MG63 (cell line): ENCODE measurements around the gene PDE8B. TPM values are rescaled to one million over a fixed set of nuclear protein-coding genes. Genes with fewer than 3 reads are reported as not detected.

Source experiments
- DNase-seq: peaks from one replicate; pipeline ENCODE4 v3.0.0-alpha.2; 2020
- H3K27me3 ChIP-seq: fragments of 250-450 bp; sonication (Bioruptor Pico); 2 replicates; pipeline ENCODE4 v1.5.1; 2020; ENCODE audit warnings: mild to moderate bottlenecking, moderate library complexity
- H3K36me3 ChIP-seq: fragments of 250-450 bp; sonication (Bioruptor Pico); 2 replicates; pipeline ENCODE4 v1.5.1; 2020; ENCODE audit warnings: mild to moderate bottlenecking, moderate library complexity
- H3K4me3 ChIP-seq: fragments of 250-450 bp; sonication (Bioruptor Pico); 2 replicates; pipeline ENCODE4 v1.5.1; 2020; ENCODE audit warnings: mild to moderate bottlenecking, moderate library complexity
- H3K9me3 ChIP-seq: fragments of 250-450 bp; sonication (Bioruptor Pico); 2 replicates; pipeline ENCODE4 v1.5.1; 2020; ENCODE audit warnings: mild to moderate bottlenecking, moderate library complexity
- total RNA-seq: library from RNA; depleted of rRNA; stranded (reverse); fragments of >200 nt; shearing (Covaris generic); gene quantifications from 2 replicates; pipeline ENCODE4 v1.2.3, GENCODE V29; 2014; ENCODE audit warnings: low replicate concordance

The PDE8B gene
- total RNA-seq, 1 experiment from 2014 or later = 0.26 TPM

DNA sequence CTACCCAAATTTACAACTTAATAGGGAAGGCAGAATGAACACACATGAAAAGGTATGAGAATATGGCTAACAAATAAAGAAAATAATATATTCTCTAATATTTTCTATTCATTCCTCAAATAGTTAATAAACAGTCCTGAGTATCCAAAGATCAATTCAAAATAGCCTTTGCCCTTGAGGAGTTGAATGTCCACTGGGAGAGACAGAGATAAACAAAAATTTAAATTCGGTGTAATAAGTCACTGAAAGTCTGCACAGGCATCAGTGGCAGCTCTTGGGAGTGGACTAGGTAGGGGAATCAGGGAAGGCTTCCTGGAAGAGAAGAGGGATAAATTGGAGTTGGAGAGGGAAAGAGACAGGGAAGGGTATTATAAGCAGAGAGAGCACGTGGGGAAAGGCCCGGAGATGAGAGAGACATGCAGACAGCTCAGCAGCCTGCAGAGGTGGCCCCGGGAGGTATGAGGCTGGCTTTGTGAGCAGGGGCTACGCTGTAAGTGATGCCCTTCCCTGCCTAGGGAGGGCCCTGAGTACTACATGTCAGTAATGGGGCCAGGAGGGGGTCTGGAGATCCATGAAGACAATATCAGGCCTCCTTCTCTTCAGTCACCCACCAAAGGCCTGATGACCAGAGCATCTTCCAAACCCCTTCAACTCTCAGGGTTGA is 137.1 kb downstream of the PDE8B start:
- no peak overlapping the region for H3K4me3 ChIP-seq
- H3K9me3 ChIP-seq = no peaks in the 10 kb centered on the region
- DNase-seq = no peak
- H3K36me3 ChIP-seq = no peaks in the 10 kb centered on the region
- no peaks in the 10 kb centered on the region for H3K27me3 ChIP-seq

DNA sequence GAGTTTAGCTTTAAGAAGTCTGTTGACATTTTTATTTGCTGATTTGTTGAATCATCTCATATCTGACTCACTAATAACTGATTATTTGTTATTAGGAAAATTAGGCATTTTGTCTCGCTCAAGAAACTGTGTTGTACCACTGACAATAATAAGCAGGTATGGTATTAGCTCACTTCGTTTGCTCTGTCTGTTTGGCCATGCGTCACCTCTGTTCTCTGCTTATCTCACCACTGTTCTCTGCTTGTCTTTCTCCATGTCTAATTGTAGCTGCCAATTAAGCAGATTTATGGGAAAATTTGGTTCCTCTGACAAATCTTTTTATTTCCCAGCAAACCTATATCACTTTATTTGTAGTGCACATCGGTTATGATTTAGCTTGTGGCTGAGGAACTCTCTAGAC is 142.8 kb downstream of the PDE8B start:
- H3K9me3 ChIP-seq = no peaks in the 10 kb centered on the region
- H3K36me3 ChIP-seq = no peaks in the 10 kb centered on the region
- no peak overlapping the region for H3K4me3 ChIP-seq
- DNase-seq = no peak
- H3K27me3 ChIP-seq = no peaks in the 10 kb centered on the region

DNA sequence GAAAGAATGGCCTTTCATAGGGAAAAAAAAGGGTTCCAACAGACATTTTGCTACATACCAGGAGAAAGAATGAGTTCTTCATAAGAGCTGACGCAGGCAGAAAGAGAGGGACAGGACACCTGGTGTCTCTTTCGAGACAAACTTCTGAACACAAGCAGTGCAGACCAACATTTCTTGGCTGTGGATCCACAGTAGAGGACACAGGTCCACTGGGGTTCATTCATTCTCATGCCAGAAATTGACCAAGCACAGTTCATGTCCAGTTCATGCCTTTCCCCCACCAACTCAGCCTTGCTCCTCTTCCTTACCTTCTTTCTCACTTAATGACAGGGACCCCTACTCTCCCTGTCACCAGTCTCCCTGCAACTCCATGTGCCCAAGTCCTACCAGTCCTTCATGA is 144.0 kb downstream of the PDE8B start:
- DNase-seq = no peak

DNA sequence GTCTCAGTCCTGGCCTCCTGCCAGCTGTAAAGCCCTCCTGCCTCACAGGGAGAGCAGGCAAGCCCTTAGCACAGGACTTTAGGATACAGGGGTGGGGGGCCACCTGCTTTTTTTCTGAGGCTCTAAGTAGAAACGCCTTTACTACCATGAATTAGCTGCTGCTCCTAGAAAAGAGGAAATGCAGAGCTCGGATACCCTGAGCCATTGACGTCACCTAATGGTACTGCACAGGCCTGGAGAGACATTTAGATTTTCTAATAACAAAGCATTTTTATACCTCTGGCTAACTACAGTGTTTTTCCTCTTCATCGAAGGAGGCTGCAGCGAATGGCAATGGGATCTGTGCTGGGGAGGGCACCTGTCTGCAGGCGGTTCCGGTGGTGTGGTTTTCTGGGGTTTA is 144.6 kb downstream of the PDE8B start:
- no peaks in the 10 kb centered on the region for H3K9me3 ChIP-seq
- no peaks in the 10 kb centered on the region for H3K27me3 ChIP-seq
- no peak for DNase-seq
- H3K4me3 ChIP-seq = no peak overlapping the region
- H3K36me3 ChIP-seq = no peaks in the 10 kb centered on the region

More for the DNA sequence above, 144.0 kb downstream of the PDE8B start:
- Histone ChIP-seq H3K9me3 (no peaks in the 10 kb centered on the region), H3K36me3 (no peaks in the 10 kb centered on the region), H3K4me3 (no peak overlapping the region), H3K27me3 (no peaks in the 10 kb centered on the region)

DNA sequence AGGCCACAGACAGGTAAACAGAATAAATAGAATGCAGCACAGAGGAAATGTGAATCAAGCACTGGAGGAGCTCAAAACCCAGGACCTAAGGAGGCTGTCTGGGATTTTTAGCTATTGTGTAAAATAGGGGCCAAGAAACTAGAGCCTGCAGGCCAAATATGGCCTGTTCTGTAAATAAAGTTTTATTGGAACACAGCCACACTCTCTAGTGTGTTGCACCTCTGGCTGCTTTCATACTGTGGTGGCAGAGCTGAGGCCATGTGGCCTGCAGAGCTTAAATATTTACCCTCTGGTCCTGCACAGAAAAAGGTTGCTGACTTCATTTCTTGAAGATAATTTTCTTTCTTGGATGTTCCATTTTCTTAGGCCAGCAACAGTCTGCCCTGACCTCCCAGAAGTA is 145.3 kb downstream of the PDE8B start:
- DNase-seq = no peak
- Histone ChIP-seq H3K9me3 (no peaks in the 10 kb centered on the region), H3K36me3 (no peaks in the 10 kb centered on the region)

DNA sequence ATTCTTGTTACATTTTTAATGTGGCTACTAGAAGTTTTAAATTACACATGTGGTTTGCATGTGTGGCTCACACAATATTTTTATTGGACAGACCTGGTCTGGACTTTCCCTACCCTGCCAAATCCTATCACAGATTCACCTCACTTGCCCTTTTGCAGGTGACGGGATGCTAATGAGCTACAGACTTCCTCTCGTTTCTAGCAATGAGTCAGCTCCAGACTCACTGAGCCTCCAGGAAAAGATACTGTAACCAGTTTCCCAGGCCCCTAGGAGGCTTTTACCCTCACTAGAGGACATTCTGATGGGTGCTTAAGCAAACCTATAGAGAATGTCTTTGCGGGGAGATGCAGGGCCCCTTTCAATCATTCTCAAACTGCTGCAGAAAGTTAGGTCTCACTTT is 146.3 kb downstream of the PDE8B start:
- Histone ChIP-seq H3K36me3 (no peaks in the 10 kb centered on the region), H3K4me3 (no peak overlapping the region), H3K27me3 (no peaks in the 10 kb centered on the region), H3K9me3 (no peaks in the 10 kb centered on the region)
- no peak for DNase-seq

More for the DNA sequence above, 145.3 kb downstream of the PDE8B start:
- Histone ChIP-seq H3K27me3 (no peaks in the 10 kb centered on the region), H3K4me3 (no peak overlapping the region)

DNA sequence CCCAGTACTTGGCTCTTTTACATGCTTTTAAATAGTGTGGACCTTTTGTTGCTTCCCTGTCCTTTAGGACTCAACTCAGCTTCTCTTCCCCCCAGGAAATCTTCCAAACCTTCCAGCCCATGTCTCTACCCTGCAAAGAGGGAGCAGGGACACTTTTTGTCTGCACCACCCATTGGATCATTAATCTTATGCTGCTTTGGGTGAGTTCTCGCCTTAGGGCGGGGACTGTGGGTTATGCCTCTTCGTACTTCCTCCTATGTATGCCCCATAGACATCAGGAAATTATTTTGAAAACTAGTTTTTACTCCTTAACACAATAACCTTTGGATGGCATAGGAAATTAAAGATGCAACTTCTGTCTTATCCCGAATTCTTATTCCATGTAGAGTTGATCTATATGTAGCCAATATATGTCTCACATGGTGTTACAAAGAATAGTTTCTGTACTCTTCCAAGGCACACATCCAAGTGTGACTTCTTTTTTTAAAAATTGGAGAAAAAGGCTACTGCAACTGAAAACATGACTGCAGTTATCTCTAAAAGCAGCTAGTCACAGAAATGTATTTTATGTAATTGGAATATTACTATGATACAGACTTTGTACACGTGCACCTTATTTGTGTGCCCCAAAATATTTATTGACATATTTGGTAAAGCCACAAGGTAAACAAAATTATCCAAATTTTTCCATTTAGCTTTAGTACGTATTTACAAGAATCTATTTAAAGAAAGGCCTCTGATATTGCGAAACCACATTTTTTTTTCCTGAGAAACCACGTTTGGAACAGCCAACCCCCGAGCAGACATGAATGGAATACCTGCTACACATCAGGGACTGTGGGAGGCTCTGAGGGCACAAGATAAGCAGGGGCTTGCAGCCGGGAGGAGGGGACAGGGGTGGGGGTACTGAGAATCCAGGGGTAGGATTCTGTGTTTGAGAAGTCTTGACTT is 148.1 kb downstream of the PDE8B start:
- no peak for DNase-seq
- Histone ChIP-seq H3K9me3 (no peaks in the 10 kb centered on the region), H3K27me3 (no peaks in the 10 kb centered on the region), H3K4me3 (no peak overlapping the region), H3K36me3 (no peaks in the 10 kb centered on the region)

DNA sequence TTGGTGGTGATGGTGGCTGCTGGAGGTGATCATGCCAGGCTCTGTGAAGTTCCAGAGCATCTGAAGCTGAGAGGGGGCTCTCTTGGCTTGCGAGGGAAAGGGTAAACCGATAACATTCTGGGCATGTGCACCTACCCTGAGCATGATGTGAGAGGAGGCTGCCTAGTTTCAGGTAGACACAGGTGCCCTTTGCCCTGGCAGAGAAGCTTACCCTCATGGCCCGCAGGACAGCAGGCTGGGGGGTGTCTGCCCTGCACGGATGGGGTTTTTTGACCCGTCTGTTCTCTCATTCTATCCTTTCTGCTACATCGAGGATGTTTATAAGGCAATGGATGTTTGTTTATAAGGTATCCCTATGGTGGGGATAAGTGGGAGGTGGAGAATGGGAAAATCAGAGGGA is 148.8 kb downstream of the PDE8B start:
- no peak for DNase-seq
- Histone ChIP-seq H3K27me3 (no peaks in the 10 kb centered on the region), H3K4me3 (no peak overlapping the region), H3K36me3 (no peaks in the 10 kb centered on the region), H3K9me3 (no peaks in the 10 kb centered on the region)

DNA sequence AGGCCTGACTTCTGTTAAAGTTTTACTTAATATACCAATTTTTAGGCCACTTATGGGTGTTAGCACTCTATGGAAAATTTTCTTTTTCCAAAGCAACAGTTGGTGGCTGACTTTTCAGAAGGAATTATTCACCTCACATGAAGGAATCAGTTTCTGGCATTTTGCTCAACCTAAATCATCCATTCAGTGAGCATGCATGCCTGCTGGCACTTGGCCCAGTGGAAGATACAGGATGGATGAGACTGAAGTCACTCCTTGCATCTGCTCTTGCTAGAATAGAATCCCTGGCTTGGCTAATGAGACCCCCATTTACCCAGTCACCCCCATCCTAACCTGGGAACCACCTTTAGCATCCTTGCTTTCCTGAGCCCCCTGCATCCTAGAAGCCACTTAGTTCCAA is 149.9 kb downstream of the PDE8B start:
- Histone ChIP-seq H3K36me3 (no peaks in the 10 kb centered on the region), H3K9me3 (no peaks in the 10 kb centered on the region), H3K27me3 (no peaks in the 10 kb centered on the region), H3K4me3 (no peak overlapping the region)
- DNase-seq = peak; percentile 14

DNA sequence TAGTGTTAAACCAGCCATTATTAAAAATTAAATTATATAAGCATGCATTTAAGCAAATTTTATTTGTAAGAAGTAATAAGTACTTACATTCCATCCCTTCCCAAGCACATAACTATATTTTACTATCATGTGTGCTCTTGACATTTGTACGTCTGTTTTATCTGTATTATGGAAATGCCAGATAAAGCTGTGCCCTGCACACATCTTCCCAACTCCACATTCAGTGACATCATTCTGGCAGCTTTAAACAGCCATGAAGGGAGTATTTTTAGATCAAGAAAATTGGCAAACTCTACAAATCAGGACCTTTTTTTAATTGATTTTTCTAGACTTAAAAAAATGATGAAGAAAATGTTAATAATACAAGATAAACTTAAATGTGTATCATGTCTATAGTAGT is 150.5 kb downstream of the PDE8B start:
- no peaks in the 10 kb centered on the region for H3K36me3 ChIP-seq
- H3K27me3 ChIP-seq = no peaks in the 10 kb centered on the region
- no peak overlapping the region for H3K4me3 ChIP-seq

DNA sequence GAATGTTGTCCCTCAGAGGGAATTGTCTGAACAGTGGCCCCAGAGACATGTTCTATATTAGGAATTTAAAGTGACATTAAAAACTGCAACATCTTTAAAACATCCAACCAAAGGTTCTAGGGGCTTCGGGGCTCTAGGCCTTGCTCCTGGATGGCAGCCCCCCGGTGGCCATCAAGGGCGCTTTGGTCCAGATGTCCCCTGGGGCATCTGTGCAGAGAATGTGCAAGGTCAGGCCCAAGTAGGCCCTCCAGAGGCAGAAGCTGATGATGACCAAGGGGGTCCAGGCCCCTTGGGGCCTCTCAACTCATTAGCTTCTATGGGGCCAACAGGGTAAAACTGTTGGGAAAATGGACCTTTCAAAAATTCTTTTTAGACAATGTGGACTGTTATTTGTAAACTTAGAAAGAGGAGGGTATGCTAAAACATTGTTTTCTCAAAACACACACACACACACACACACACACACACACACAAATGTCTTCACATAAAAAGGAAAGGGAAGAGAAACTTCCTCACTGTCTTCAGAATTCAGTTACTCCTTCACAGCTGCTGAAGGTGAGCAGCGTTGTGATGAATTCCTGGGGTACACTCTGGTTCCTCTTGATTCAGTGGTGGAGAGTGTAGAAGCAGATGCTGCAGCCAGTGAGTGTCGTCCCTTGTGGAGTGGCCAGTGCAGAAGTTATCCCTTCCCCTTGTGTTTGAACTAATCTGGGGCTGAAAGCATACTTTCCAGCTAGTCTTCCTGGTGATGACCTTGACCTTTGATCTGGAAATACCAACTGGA is 156.4 kb downstream of the PDE8B start:
- Histone ChIP-seq H3K4me3 (no peak overlapping the region), H3K9me3 (no peaks in the 10 kb centered on the region), H3K36me3 (no peaks in the 10 kb centered on the region), H3K27me3 (no peaks in the 10 kb centered on the region)
- DNase-seq = no peak

More for the DNA sequence above, 150.5 kb downstream of the PDE8B start:
- H3K9me3 ChIP-seq = no peaks in the 10 kb centered on the region
- DNase-seq = no peak

DNA sequence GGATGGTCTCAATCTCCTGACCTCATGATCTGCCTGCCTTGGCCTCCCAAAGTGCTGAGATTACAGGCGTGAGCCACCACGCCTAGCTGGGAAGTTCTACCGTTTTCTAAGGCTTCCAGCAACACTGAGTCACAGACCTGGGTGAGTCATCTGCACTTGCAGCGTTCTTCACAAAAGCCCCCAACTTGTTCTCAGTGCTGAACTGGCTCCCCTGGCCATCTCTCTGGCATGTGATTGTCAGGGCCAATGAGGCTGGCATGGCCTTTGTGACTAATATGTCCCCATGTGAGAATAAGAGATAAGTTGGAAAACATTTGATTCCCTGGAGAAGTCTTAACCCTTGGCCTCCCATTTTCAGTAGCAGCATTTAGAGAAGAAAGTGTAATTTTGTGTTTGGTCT is 157.3 kb downstream of the PDE8B start:
- peak; percentile 35 for DNase-seq
- Histone ChIP-seq H3K36me3 (no peaks in the 10 kb centered on the region), H3K27me3 (no peaks in the 10 kb centered on the region), H3K4me3 (no peak overlapping the region), H3K9me3 (no peaks in the 10 kb centered on the region)

DNA sequence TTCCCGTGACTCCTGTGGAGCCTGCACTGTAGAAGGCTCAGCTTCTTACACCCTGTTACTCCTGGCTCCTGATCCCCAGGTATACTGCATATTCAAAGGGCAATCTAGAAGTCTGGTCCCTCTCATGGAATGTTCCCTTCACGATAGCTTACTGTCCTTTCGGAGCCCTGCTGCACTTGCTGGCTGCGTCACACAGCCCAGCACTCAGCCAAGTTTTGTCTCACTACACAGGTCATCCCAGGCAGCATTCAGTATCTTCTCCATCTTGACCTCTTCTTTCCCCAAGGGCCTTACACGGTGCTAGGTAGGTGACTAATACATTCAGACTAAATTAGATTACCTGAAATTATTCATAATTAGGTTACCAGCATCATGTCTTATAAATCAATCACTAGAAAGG is 157.9 kb downstream of the PDE8B start:
- Histone ChIP-seq H3K9me3 (no peaks in the 10 kb centered on the region), H3K36me3 (no peaks in the 10 kb centered on the region), H3K4me3 (no peak overlapping the region), H3K27me3 (no peaks in the 10 kb centered on the region)
- no peak for DNase-seq

DNA sequence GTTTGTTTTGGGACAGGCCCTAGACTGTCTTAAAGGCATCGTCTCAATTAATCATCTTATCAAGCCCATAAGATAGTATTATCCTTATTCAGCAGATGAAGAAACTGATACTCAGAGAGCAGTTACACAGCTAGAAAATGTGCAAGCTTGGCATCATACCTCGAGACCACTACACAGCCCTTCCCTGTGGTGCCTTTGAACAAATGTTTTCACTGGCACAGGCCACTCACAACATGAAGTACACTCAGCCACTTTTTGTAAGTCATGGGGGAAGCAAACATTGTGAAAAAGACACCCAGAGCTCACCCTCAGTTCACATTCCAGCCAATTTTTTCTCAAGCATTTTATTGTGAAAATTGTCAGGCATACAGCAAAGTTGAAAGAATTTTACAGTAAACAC is 159.1 kb downstream of the PDE8B start:
- Histone ChIP-seq H3K27me3 (no peaks in the 10 kb centered on the region), H3K9me3 (no peaks in the 10 kb centered on the region), H3K36me3 (no peaks in the 10 kb centered on the region), H3K4me3 (no peak overlapping the region)
- DNase-seq = no peak

DNA sequence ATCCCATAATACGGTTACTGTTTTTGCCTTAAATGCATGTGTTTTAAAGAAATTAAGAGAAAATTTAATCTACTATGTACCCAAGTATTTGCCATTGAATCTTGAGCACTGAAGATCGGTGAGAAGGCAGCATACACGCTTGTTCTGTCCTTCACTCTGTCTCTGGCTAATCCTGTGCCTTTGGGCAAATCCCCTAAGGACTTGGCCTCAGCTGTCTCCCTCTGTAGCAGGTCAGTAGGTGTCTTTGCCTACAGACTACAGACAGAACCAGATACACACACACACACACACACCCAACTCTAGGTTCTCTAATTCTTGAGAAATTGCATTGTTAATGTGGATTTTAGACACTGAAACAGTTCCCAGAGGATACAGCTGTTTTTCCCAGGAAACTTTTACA is 164.2 kb downstream of the PDE8B start:
- no peaks in the 10 kb centered on the region for H3K36me3 ChIP-seq
- no peak for DNase-seq
- H3K27me3 ChIP-seq = no peaks in the 10 kb centered on the region
- H3K4me3 ChIP-seq = no peak overlapping the region
- no peaks in the 10 kb centered on the region for H3K9me3 ChIP-seq

DNA sequence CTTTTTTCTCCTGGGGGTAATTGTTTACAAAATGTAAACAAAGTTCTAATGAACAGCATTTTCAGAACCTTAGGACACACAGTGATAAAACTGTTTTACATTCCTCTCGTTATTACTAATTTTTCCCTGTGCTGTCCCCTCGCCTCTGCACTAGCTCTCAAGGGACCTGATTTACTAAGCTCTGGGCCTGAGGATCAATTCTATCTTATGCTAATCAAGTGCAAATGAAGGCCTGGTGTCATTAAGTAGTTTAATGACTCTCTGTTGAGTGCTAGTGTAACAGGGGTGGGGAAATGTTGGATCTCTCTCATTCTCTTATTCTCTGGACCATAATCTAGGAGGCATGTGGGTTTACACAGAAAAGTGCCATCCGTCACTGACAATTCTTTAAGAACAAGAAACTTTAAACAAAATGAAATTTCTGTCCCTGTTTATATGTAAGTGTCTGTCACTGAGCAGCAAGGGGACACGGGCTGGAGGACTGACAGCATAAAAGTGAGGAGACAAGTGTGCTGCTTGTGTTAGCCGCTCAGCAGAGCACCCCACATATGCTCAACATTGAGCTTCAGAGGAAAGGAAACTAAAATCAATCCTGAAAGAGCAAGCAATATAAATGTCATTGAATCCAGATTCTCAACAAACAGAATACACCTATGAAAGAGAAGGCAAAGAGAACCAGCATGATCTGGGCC is 166.3 kb downstream of the PDE8B start:
- Histone ChIP-seq H3K9me3 (no peaks in the 10 kb centered on the region), H3K4me3 (no peak overlapping the region), H3K27me3 (no peaks in the 10 kb centered on the region), H3K36me3 (no peaks in the 10 kb centered on the region)
- DNase-seq = no peak
